Endothelial cell (in vitro differentiated cells): ENCODE measurements around the gene USP53. TPM values are rescaled to one million over a fixed set of nuclear protein-coding genes. Genes with fewer than 3 reads are reported as not detected.

ENCODE experiments used
- DNase-seq: peaks from one replicate; pipeline ENCODE4 v3.0.0; 2021; ENCODE audit warnings: low spot score
- H3K27ac Mint-ChIP-seq: one replicate; pipeline ENCODE4 v1.8.0; 2021; ENCODE audit warnings: mixed read lengths, inconsistent platforms; ENCODE audit not compliant: unreplicated experiment
- H3K27me3 Mint-ChIP-seq: one replicate; pipeline ENCODE4 v1.8.0; 2021; ENCODE audit warnings: mild to moderate bottlenecking, moderate library complexity, mixed read lengths, inconsistent platforms; ENCODE audit not compliant: unreplicated experiment
- H3K36me3 Mint-ChIP-seq: one replicate; pipeline ENCODE4 v1.8.0; 2021; ENCODE audit warnings: mild to moderate bottlenecking, low read depth, mixed read lengths, inconsistent platforms; ENCODE audit not compliant: unreplicated experiment
- H3K4me1 Mint-ChIP-seq: one replicate; pipeline ENCODE4 v1.8.0; 2021; ENCODE audit warnings: mild to moderate bottlenecking, mixed read lengths, inconsistent platforms; ENCODE audit not compliant: unreplicated experiment
- H3K4me3 Mint-ChIP-seq: one replicate; pipeline ENCODE4 v1.8.0; 2021; ENCODE audit warnings: mild to moderate bottlenecking, mixed read lengths, inconsistent platforms; ENCODE audit not compliant: unreplicated experiment
- H3K9me3 Mint-ChIP-seq: one replicate; pipeline ENCODE4 v1.8.0; 2021; ENCODE audit warnings: mixed read lengths, inconsistent platforms; ENCODE audit not compliant: unreplicated experiment
- total RNA-seq: library from RNA; stranded (reverse); fragmentation: NEBNext Ultra II Directional; extraction: Animal tissue kit (Norgen Biotek cat#: 25700); gene quantifications from one replicate; pipeline ENCODE4 v1.2.1, GENCODE V29; 2021; ENCODE audit not compliant: unreplicated experiment
- TF ChIP-seq, protein P1 (sequence below): fragments of 200-600 bp; sonication (generic); IDR thresholded peaks from one replicate; pipeline ENCODE4 v1.5.0; 2021; ENCODE audit warnings: antibody characterized with exemption; ENCODE audit not compliant: unreplicated experiment

Gene USP53
- total RNA-seq, 1 donor from 2014 or later, result 18.5 TPM

DNA sequence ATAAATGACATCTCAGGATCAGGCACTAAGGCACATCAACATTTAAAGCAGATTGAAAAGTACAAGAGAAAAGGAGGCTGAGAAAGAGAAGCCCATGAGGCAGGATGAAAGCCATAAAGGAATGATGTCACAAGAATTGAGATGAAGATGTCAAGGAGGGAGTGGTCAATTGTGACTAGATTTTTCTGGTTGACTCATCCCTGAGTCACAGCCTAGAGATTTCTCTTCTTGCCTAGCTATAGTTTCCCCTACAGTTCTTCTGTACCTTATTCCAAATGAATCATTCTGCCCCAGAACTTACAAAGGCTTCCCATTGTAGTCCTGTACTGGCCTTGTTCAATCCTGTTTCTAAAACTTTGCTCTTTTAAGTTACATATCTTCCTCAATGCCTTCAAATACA is 3.4 kb upstream of the USP53 start:
- DNase-seq, result no peak
- Mint-ChIP-seq H3K4me1 (peaks cover 12% of the 10 kb centered on the region), H3K9me3 (no peaks in the 10 kb centered on the region), H3K27ac (no peak overlapping the region), H3K27me3 (peaks cover 13% of the 10 kb centered on the region), H3K36me3 (no peaks in the 10 kb centered on the region), H3K4me3 (no peak overlapping the region)
- TF ChIP-seq, protein P1, sequence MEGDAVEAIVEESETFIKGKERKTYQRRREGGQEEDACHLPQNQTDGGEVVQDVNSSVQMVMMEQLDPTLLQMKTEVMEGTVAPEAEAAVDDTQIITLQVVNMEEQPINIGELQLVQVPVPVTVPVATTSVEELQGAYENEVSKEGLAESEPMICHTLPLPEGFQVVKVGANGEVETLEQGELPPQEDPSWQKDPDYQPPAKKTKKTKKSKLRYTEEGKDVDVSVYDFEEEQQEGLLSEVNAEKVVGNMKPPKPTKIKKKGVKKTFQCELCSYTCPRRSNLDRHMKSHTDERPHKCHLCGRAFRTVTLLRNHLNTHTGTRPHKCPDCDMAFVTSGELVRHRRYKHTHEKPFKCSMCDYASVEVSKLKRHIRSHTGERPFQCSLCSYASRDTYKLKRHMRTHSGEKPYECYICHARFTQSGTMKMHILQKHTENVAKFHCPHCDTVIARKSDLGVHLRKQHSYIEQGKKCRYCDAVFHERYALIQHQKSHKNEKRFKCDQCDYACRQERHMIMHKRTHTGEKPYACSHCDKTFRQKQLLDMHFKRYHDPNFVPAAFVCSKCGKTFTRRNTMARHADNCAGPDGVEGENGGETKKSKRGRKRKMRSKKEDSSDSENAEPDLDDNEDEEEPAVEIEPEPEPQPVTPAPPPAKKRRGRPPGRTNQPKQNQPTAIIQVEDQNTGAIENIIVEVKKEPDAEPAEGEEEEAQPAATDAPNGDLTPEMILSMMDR, result no peak

DNA sequence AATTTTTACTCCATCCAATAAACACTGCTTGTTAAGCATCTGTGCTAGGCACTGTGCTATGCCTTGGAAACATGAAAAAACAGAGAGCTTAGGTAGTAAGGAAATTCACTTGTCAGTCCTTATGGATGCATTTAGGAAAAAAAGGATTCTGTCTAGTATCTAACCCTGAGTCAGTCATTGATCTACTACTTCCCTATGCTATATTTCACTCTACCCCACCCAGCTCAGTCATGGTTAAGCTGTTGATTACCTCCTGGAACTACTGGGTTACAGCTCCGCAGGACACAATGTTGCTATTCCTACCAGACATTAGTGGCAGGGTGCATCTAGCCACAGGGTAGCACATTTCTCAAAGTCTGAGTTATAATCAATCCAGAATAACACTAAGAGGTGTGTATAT is 2.9 kb upstream of the USP53 start:
- no peak for DNase-seq
- TF ChIP-seq, protein P1, result no peak
- Mint-ChIP-seq H3K4me3 (no peak overlapping the region), H3K27me3 (peaks cover 13% of the 10 kb centered on the region), H3K36me3 (no peaks in the 10 kb centered on the region), H3K27ac (no peak overlapping the region), H3K4me1 (peaks cover 12% of the 10 kb centered on the region), H3K9me3 (no peaks in the 10 kb centered on the region)

GRCh38 chr4:119210775-119211174 is 1.7 kb upstream of the USP53 start:
- no peak for DNase-seq
- Mint-ChIP-seq H3K27me3 (peaks cover 13% of the 10 kb centered on the region), H3K36me3 (no peaks in the 10 kb centered on the region), H3K9me3 (no peaks in the 10 kb centered on the region), H3K4me1 (peaks cover 12% of the 10 kb centered on the region), H3K4me3 (peak overlapping the region; percentile 97), H3K27ac (peak overlapping the region; percentile 99)
- TF ChIP-seq, protein P1, result no peak

DNA sequence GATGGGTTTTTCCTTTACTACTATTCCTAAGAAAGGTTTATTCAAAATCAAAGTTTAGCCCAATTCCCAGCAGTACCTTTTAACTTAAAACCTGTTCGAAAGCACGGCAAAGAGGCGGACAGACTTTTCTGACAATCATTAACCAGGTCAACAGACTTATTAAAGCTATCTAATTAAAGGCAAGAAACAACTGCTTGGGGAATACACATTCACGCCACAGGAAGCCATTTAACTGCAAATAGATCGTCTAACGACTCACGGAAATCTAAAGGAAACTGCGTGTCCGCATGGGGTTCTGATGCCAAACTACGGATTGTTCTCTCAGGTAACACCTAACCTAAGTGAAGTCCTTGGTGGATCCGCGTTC is 663 bp upstream of the USP53 start:
- DNase-seq, result no peak
- Mint-ChIP-seq H3K27me3 (peaks cover 13% of the 10 kb centered on the region), H3K36me3 (no peaks in the 10 kb centered on the region), H3K27ac (peak overlapping the region; percentile 99), H3K9me3 (no peaks in the 10 kb centered on the region), H3K4me1 (peaks cover 12% of the 10 kb centered on the region), H3K4me3 (peak overlapping the region; percentile 97)
- TF ChIP-seq, protein P1, result no peak

GRCh38 chr4:119212964-119213606 is 572 bp downstream of the USP53 start:
- Mint-ChIP-seq H3K36me3 (peaks cover 6% of the 10 kb centered on the region), H3K27me3 (peaks cover 13% of the 10 kb centered on the region), H3K4me1 (peaks cover 12% of the 10 kb centered on the region), H3K4me3 (peak overlapping the region; percentile 96), H3K27ac (peak overlapping the region; percentile 79), H3K9me3 (no peaks in the 10 kb centered on the region)
- TF ChIP-seq, protein P1, result no peak
- DNase-seq, result peak; percentile 78
